Raji (cell line): ENCODE data around the gene FBXO42.

Experiments used
- POLR2A ChIP-seq: IDR thresholded peaks from 2 replicates; pipeline ENCODE4 v1.6.1; 2011; ENCODE audit warnings: low read depth, low read length, control low read depth; ENCODE audit not compliant: insufficient read depth

Gene FBXO42

DNA sequence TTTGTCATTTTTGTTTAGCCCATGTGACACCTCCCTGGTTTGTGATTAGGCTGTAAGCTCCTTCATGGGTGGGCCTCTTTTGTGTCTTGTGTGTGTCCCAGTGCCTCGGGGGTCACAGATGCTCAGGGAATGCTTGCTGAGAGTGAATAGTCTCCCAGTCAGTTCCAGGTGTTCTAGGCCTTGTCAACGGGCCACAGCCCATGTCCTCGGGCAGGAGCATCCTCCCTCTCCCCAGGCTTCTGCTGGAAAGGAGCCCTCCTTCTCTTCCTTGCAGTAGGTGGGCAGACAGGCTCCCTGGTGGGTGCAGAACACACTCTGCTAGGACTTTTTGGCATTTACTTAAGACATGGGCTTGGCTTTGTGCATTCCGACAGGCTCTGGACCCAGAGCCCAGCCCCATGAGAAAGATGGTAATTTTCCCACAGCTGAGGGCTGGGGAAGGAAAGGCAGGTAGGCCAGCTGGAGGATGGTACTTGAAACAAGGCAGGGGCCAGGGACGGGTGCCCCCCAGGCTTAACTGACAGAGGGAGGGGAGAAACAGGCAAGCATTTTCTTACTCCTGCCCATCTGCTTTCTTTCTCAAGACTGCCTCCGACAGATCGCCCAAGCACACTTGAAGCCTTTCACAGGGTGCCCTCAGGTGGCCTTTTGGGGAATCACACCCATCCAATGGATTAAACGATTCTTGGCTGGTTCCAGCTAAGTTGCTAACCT lies 108.2 kb downstream of the FBXO42 start:
- no peak for TF ChIP-seq POLR2A

DNA sequence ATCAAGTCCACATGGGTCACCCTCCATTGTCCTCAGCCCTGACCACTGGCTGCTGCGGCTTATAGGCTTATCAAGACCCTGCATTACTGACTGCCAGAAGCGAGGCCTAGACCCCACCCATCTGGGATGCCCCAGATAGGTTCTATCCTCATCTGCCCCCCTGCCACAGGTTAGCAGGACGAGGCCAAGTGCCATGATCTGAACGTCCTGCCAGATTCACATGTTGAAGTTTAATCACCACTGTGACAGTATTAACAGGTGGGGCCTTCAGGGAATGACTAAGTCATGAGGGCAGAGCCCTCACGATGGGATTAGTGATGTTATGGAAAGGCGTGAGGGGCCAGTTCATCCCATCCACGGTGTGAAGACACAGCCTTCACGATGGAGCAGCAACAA lies 109.1 kb downstream of the FBXO42 start:
- no peak for TF ChIP-seq POLR2A

DNA sequence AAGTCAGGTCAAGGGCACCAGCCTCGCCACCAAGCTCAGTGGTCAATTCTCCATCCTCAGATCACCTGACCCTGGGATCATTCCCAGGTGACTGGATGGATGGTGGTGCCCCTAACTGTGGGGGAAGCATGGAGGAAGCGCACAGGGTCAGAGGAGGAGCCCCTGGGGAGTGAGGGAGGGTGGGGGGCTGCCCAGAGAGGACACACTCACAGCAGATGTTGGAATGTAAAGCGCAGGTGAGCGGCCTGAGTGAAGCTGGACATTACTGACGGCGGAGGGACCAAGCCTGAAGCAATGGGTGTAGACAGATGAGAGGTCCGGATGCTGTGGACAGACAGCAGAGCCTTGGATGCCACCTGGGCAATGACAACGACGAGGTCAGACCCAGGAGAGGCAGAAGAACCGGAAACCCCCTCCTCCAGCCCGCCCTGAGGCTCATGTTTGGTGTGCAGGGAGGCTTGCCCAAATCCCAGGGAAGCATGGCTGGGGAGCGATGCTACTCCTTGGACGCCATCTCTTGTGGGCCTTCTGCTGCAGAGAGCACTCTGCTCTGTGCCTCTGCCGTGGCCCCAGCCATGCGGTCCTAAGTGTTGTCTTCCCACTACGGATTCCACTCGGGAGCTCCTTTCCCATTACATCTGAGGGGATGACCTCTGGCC lies 109.6 kb downstream of the FBXO42 start:
- no peak for TF ChIP-seq POLR2A

DNA sequence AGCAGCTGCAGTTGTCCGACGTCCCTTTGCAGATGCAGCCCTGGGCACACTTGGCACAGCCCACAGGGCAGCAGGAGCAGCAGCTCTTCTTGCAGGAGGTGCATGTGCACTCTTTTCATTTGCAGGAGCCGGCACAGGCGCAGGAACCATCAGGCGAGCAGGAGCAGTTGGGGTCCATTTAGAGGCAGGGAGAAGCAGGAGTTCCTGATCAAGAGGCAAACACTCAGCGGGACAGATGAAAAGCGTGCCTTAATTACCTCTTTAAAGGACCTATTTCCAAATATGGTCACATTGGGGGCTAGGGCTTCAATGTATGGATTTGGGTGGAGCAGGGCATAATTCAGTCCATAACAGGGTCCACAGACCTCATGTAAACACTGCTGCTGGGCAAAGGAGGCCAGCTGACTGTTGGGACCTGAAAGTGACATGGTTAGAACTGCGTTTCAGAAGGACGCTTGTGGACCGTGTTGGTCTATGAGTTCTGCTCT lies 111.0 kb downstream of the FBXO42 start:
- TF ChIP-seq POLR2A: no peak

DNA sequence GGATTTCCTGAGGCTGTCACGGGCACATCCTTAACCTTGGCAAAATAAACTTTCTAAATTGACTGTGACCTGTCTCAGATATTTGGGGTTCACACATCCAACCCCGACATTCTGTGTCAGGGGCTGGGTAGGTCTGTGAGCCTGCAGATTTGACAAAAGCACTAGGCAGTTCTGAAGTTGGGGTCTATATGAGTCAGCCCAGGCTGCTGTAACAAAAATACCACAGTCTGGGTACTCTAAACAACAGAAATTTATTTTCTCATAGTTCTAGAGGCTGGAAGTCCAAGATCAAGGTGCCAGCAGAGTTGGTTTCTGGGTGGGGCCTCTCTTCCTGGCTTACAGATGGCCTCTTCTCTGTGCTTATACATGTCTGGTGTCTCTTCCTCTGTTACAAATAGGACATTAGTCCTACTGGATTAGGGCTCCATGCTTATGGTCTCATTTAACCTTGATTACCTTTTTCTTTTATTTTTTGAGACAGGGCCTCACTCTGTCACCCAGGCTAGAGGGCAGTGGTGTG lies 112.2 kb downstream of the FBXO42 start:
- TF ChIP-seq POLR2A: no peak

DNA sequence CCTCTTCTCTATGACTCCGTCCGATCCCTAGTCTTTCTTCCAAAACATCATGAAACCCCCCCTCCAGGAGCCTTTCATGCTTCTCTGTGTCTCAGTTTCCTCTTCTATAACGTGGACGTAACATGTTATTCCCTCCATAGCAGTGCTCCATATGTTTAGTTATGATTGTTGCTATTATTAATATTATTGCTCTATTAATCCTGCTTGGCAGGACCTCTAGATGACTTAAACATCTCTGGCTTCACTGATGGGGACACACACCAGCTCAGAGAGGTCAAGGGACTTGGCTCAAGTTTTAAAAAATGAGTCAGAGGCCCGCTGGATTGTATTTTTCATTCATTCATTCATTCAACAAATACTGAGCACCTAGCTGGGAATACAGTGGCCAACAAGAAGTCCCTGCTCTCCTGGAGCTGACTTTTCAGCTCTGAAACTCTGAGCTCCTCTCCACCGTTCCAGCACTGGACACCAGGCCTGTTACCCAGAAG lies 114.9 kb downstream of the FBXO42 start:
- TF ChIP-seq POLR2A: no peak

DNA sequence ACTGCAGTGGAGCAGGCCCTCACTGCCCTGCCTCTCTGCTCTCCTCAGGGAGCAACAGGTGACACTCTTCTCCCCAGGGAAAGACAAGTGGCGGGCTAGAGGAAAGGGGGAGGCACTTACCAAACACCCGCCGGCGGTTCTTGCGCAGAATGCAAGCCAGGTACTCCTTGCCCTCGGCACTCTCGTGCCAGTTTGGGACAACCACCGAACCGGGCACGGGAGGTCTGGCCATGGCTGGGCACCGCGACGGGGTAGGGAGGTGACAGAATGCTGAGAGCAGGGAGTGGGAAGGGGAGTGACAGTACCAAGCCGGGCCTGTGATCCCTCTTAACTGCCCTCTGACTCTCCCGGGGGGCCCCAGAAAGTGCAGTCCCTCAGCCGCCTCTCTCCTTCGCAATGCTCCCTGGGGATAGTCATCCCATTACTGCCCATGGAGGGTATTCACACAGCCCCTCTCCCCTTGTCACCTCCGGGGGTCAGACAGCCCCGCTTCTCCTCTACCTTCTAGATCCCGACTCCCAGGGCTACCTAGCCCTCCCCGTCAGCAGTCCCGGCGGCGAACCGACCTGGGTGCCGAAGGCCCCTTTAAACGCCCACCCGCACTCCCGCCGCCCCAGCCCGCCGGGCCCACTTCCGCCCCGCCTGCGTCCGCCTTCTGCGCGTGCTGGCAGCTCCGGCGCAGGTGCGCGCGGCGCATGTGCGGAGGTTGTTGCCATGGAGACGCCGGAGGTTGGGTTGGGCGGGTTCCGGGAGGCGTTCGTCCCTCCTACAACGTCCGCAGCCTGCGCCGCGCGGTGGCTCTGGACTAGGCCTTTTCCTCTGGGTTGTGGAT lies 115.6 kb downstream of the FBXO42 start, which contains the start of gene CPLANE2:
Gene CPLANE2, minus strand, starts transcription at position 673 of the 832 bp plus-strand sequence. Its CDS starts 441 bp downstream, at position 232.
- TF ChIP-seq POLR2A: peak; percentile 94

DNA sequence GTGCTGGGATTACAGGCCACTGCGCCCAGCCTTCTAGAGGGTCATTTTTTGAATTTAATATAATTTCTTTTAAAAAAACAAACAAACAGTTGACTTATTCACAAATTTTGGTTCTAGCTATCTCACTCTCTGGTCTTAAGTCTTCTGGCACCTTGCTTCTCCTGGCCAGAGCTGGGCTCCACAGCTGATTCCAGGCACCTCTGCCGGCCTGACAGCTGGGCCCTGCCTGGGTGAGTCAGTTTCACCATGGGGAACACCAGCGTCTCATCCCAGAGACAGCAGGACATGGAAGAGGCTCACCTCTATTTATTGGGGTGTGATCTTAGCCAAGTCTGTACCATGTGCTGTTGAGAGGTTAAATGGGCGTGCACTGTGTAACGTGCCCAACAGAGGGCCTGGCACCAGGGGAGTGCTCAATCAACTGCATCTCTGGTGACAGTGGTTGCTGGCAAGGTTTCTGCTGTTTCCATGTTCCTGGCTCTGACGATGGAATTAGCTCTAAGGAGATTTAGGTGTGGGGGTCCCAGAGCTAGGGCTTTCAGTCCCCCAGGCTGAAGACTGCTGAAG lies 116.3 kb downstream of the FBXO42 start:
- TF ChIP-seq POLR2A: peak; percentile 49; the same call in 1 of the 2 replicates

DNA sequence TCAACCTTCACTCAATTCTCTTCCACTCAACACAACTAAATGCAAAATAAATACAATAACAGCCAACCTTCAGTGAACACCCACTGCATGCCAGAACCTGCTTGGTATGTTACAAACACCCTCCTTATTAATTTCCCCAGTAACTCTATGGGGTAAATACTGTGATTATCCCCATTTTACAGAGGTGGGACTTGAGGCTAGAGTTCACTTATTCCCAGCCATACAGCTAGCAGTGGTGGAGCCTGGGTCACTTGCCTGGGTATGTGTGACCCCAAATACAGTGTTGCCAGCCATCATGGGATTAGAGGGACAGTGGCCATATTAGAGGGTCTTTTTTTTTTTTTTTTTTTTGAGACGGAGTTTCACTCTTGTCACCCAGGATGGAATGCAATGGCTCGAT lies 116.9 kb downstream of the FBXO42 start:
- TF ChIP-seq POLR2A: no peak

DNA sequence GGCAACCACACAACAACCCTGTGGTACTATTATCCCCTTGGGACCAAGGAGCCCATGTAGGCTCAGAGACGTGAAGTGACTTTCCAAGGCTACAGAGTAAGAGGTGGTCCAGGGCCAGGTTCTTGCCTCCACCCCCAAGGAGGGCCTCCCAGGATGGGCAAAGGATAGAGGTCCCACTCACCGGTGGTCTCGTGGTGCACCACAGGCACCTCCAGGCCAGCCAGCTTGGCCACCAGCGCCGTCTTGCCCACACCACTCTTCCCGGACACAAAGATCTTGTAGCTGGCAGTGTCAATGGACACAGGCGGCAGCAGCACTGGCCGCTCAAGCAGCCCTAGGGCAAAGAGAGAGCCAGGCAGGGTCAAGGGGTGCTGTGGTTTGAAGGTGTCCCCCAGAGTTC lies 118.8 kb downstream of the FBXO42 start:
- no peak for TF ChIP-seq POLR2A

DNA sequence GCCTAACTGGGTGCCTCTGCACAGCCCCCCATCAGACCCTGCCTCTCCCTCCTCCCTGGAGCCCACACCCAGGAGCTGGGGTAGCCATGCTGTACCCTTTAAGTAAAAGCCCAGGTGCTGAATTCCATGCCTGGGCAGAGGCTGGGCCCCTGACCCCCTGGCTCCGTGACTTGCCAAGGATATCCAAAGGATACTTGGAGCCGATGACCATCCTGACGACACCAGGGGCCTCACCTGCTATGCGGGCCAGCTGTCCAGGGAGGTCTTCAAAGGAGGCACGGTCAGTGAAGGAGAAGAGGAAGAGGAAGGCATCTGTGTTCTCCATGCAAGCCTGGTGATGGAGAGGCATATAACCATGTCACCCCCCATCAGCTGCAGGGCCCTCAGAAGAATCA lies 120.0 kb downstream of the FBXO42 start:
- TF ChIP-seq POLR2A: no peak

DNA sequence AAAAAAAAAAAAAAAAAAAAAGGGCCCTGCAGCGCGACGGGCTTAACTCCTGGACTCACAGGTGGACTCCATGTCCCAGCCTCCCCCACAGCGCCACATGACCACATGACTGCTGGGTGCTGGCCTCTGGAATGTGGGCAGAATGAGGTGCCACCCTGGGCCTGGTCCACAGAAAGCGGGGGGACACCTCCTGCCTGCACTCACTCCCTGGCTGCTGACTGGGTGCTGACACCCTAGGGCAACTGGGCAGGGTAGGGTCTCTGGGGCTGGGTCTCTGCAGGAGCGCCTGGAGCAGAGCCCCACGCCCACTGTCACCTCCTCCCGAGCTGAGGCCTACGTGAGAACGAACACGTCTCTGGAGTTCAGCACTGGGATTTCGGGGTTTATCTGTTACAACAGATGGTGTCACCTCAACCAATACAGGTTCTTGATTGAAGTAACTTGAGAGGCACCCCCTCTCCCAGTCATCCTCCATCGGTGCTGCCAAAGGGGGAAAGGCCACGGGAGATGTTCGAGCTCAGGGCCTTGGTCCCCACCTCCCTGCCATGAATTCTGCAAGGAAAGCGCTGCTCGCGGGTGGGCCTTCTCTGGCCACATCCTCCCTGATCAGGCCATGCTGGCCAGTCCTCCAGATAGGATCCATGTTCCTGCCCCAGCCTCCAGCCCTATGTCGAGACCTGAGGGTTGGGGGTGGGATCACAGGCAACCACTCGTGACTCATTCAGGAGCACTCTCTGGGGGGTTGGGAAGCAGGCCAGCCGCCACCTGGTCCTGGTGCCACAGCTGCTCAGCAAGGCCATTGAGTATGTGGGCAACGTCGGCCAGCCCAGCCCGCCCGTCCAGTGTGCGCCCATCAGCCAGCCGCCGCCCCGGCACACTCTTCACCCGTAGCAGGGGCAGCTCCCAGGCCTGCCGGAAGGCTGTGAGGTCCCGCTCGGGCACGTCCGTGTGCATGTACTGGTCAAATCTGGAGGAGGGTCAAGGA lies 120.7 kb downstream of the FBXO42 start:
- no peak for TF ChIP-seq POLR2A

DNA sequence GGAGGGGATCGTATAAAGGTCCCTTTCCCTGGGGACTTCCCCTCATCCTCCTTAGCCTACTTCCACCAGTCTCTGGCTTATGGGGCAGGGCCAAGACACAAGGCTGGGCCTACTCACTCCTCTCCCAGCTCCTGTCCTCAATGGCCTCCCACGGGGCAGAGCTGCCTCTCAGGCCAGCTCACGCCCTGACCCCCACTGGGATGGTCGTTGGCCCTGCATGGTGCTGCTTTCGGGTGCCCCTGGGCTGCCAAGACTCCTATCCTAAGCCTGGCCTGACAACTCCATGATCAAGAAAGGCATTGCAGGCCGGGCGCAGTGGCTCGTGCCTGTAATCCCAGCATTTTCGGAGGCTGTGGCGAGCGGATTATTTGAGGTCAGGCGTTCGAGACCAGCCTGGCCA lies 121.5 kb downstream of the FBXO42 start:
- no peak for TF ChIP-seq POLR2A
